ENCODE data around the gene CKAP4.

DNA sequence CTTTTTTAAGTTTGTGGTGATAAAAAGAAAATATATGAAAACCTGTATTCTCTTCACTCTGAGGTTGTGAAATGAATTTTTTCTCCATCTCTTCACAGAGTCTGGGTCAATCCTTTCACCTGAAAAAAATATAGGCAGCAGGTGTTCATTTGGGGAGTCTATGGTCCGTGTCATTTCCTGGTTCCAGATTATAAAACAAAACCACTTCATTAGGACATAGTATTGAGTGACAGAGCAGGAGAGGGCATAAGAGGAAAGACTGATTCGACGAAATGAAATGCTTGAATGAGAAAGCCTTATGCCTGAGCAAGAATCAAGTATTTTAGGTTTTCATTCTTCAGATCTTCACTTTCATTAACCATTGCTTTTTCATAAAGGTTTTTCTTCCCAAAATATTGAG is 57.2 kb downstream of the CKAP4 start:
- TF ChIP-seq STAT3 (IDR thresholded peaks at IDR 0.05; ENCODE audit: low read depth, low read length) (no peak), EZH2 (IDR thresholded peaks at IDR 0.05; ENCODE audit: borderline replicate concordance, control insufficient read depth, low read depth, low read length) (no peak), KDM1A (IDR thresholded peaks at IDR 0.05; ENCODE audit: borderline replicate concordance) (no peak), SREBF2 (IDR thresholded peaks at IDR 0.05; ENCODE audit: low read length) (no peak), TCF12 (IDR thresholded peaks at IDR 0.05; ENCODE audit: low read depth, low read length) (no peak), SIN3A (IDR thresholded peaks at IDR 0.05; ENCODE audit: low read depth, low read length) (no peak), YY1 (IDR thresholded peaks at IDR 0.05; ENCODE audit: low read depth, low read length) (no peak), RB1 (IDR thresholded peaks at IDR 0.05; ENCODE audit: borderline replicate concordance) (no peak), MYC (IDR thresholded peaks at IDR 0.05; ENCODE audit: insufficient read depth, insufficient read length, insufficient replicate concordance, low read length, severe bottlenecking) (no peak), MXI1 (IDR thresholded peaks at IDR 0.05; ENCODE audit: low read depth, low read length) (no peak), ZNF622 (IDR thresholded peaks at IDR 0.05) (no peak), POLR2AphosphoS5 (IDR thresholded peaks at IDR 0.05; ENCODE audit: low read length) (no peak)
- TF ChIP-seq, protein P1, sequence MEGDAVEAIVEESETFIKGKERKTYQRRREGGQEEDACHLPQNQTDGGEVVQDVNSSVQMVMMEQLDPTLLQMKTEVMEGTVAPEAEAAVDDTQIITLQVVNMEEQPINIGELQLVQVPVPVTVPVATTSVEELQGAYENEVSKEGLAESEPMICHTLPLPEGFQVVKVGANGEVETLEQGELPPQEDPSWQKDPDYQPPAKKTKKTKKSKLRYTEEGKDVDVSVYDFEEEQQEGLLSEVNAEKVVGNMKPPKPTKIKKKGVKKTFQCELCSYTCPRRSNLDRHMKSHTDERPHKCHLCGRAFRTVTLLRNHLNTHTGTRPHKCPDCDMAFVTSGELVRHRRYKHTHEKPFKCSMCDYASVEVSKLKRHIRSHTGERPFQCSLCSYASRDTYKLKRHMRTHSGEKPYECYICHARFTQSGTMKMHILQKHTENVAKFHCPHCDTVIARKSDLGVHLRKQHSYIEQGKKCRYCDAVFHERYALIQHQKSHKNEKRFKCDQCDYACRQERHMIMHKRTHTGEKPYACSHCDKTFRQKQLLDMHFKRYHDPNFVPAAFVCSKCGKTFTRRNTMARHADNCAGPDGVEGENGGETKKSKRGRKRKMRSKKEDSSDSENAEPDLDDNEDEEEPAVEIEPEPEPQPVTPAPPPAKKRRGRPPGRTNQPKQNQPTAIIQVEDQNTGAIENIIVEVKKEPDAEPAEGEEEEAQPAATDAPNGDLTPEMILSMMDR (IDR thresholded peaks at IDR 0.05 in 2 of 3, conservative IDR thresholded peaks at IDR 0.05 in 1 of 3; ENCODE audit: control insufficient read depth in 2 of 3, extremely low read depth in 1 of 3, insufficient read depth in 1 of 3, low read depth in 3 of 3, low read length in 3 of 3) = no peak
